ENCODE results near the gene CADPS2. TPM values are rescaled to one million over a fixed set of nuclear protein-coding genes. Genes with fewer than 3 reads are reported as not detected.

Gene CADPS2
- total RNA-seq, 1 donor from 2014 or later, result 4.3 TPM

- Mint-ChIP-seq H3K9me3 (ENCODE audit: low read depth) (no peaks in the 10 kb centered on the region), H3K4me1 (ENCODE audit: low read depth) (no peaks in the 10 kb centered on the region), H3K27ac (no peak overlapping the region), H3K4me3 (ENCODE audit: low read depth) (no peak overlapping the region), H3K36me3 (ENCODE audit: insufficient read depth) (no peaks in the 10 kb centered on the region), H3K27me3 (no peaks in the 10 kb centered on the region)
- no peak for DNase-seq (ENCODE audit: low spot score, unreplicated experiment)
- TF ChIP-seq, protein P1, sequence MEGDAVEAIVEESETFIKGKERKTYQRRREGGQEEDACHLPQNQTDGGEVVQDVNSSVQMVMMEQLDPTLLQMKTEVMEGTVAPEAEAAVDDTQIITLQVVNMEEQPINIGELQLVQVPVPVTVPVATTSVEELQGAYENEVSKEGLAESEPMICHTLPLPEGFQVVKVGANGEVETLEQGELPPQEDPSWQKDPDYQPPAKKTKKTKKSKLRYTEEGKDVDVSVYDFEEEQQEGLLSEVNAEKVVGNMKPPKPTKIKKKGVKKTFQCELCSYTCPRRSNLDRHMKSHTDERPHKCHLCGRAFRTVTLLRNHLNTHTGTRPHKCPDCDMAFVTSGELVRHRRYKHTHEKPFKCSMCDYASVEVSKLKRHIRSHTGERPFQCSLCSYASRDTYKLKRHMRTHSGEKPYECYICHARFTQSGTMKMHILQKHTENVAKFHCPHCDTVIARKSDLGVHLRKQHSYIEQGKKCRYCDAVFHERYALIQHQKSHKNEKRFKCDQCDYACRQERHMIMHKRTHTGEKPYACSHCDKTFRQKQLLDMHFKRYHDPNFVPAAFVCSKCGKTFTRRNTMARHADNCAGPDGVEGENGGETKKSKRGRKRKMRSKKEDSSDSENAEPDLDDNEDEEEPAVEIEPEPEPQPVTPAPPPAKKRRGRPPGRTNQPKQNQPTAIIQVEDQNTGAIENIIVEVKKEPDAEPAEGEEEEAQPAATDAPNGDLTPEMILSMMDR (IDR thresholded peaks at IDR 0.05; ENCODE audit: unreplicated experiment), result no peak
These were observed 398.0 kb downstream of the CADPS2 start for GRCh38 chr7:122488241-122488640.

GRCh38 chr7:122487131-122487530 lies 399.1 kb downstream of the CADPS2 start:
- TF ChIP-seq, protein P1 (IDR thresholded peaks at IDR 0.05; ENCODE audit: unreplicated experiment), result no peak
- H3K9me3 Mint-ChIP-seq (ENCODE audit: low read depth), result no peaks in the 10 kb centered on the region
- no peak overlapping the region for H3K4me3 Mint-ChIP-seq (ENCODE audit: low read depth)
- H3K27me3 Mint-ChIP-seq, result no peaks in the 10 kb centered on the region
- H3K27ac Mint-ChIP-seq, result no peak overlapping the region
- H3K36me3 Mint-ChIP-seq (ENCODE audit: insufficient read depth), result no peaks in the 10 kb centered on the region
- no peaks in the 10 kb centered on the region for H3K4me1 Mint-ChIP-seq (ENCODE audit: low read depth)
- no peak for DNase-seq (ENCODE audit: low spot score, unreplicated experiment)

- H3K4me1 Mint-ChIP-seq (ENCODE audit: low read depth), result no peaks in the 10 kb centered on the region
- TF ChIP-seq, protein P1 (IDR thresholded peaks at IDR 0.05; ENCODE audit: unreplicated experiment), result no peak
- H3K27me3 Mint-ChIP-seq, result no peaks in the 10 kb centered on the region
- no peak overlapping the region for H3K27ac Mint-ChIP-seq
- no peaks in the 10 kb centered on the region for H3K36me3 Mint-ChIP-seq (ENCODE audit: insufficient read depth)
- no peak overlapping the region for H3K4me3 Mint-ChIP-seq (ENCODE audit: low read depth)
- H3K9me3 Mint-ChIP-seq (ENCODE audit: low read depth), result no peaks in the 10 kb centered on the region
- DNase-seq (ENCODE audit: low spot score, unreplicated experiment), result no peak
These were observed 400.4 kb downstream of the CADPS2 start for GRCh38 chr7:122485856-122486255.

GRCh38 chr7:122482212-122482611 lies 404.0 kb downstream of the CADPS2 start:
- Mint-ChIP-seq H3K9me3 (ENCODE audit: low read depth) (no peaks in the 10 kb centered on the region), H3K4me3 (ENCODE audit: low read depth) (no peak overlapping the region), H3K36me3 (ENCODE audit: insufficient read depth) (no peaks in the 10 kb centered on the region), H3K27me3 (no peaks in the 10 kb centered on the region), H3K27ac (no peak overlapping the region), H3K4me1 (ENCODE audit: low read depth) (no peaks in the 10 kb centered on the region)
- DNase-seq (ENCODE audit: low spot score, unreplicated experiment), result no peak
- TF ChIP-seq, protein P1 (IDR thresholded peaks at IDR 0.05; ENCODE audit: unreplicated experiment), result no peak

DNA sequence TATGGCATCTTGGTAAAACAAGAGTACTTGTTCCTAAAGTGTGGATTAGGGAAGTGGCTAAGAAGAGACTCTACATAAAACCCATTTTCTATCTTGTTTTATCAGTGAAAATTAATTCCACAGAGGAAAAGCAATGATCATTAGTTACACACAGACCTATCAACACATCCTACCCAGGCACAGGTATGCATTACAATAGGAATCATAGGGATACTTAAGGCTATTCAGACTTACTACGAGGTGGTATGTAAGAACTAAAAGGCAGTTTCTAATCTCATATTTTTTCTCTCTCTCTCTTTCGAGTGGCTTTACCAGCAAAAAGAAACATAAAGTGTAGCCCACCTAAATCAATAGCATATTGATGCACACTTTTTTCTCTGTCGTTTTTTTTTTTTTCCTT lies 415.4 kb downstream of the CADPS2 start:
- peaks cover 6% of the 10 kb centered on the region for H3K4me1 Mint-ChIP-seq (ENCODE audit: low read depth)
- TF ChIP-seq, protein P1 (IDR thresholded peaks at IDR 0.05; ENCODE audit: unreplicated experiment), result no peak
- H3K27me3 Mint-ChIP-seq, result no peaks in the 10 kb centered on the region
- H3K4me3 Mint-ChIP-seq (ENCODE audit: low read depth), result no peak overlapping the region
- no peaks in the 10 kb centered on the region for H3K36me3 Mint-ChIP-seq (ENCODE audit: insufficient read depth)
- no peak for DNase-seq (ENCODE audit: low spot score, unreplicated experiment)
- H3K27ac Mint-ChIP-seq, result no peak overlapping the region
- no peaks in the 10 kb centered on the region for H3K9me3 Mint-ChIP-seq (ENCODE audit: low read depth)

Data from progenitor cell of endocrine pancreas (in vitro differentiated cells).